Muscle layer of colon (tissue), 2 donors: ENCODE results near the gene JAK3.
"Not testable (repeated sequence)": the region's sequence is repeated elsewhere in the genome, so short reads cannot be mapped to it uniquely, and the experiment has no call there.

Experiments used
- H3K27ac ChIP-seq: one replicate; pipeline ENCODE4 v1.7.0; 2013; ENCODE audit warnings: low read depth, mild to moderate bottlenecking, low read length, moderate library complexity
- H3K27me3 ChIP-seq, 2 donors: one replicate each; pipeline ENCODE4 v1.7.0; 2013; ENCODE audit warnings: low read length in 2 of 2, mild to moderate bottlenecking in 2 of 2; ENCODE audit not compliant: insufficient read depth in 2 of 2, control insufficient read depth in 1 of 2
- H3K36me3 ChIP-seq: one replicate; pipeline ENCODE4 v1.7.0; 2013; ENCODE audit warnings: mild to moderate bottlenecking, low read length; ENCODE audit not compliant: insufficient read depth
- H3K4me1 ChIP-seq: one replicate; pipeline ENCODE4 v1.7.0; 2013; ENCODE audit warnings: mild to moderate bottlenecking, low read length; ENCODE audit not compliant: insufficient read depth
- H3K4me3 ChIP-seq, 2 donors: one replicate each; pipeline ENCODE4 v1.7.0; 2013; ENCODE audit warnings: low read length in 2 of 2, low read depth in 1 of 2, mild to moderate bottlenecking in 1 of 2, moderate library complexity in 1 of 2
- H3K9ac ChIP-seq: one replicate; pipeline ENCODE4 v1.7.0; 2013; ENCODE audit warnings: low read length
- H3K9me3 ChIP-seq: one replicate; pipeline ENCODE4 v1.7.0; 2013; ENCODE audit warnings: mild to moderate bottlenecking, low read length
- donor health status: abdominal sarcoma.
- donor health status: Adenocarcinoma of cecum.

The JAK3 gene

GRCh38 chr19:17796013-17796837, 51.6 kb downstream of the JAK3 start:
- no peaks in the 10 kb centered on the region for H3K9me3 ChIP-seq
- peaks cover 18 to 33% of the 10 kb centered on the region in 2 donors for H3K27me3 ChIP-seq
- no peak overlapping the region for H3K4me3 ChIP-seq
- H3K36me3 ChIP-seq, result no peaks in the 10 kb centered on the region
- H3K9ac ChIP-seq, result no peak overlapping the region
- H3K4me1 ChIP-seq, result no peaks in the 10 kb centered on the region
- no peak overlapping the region for H3K27ac ChIP-seq

GRCh38 chr19:17795495-17795856, 52.3 kb downstream of the JAK3 start:
- Histone ChIP-seq H3K4me1 (no peaks in the 10 kb centered on the region), H3K27ac (no peak overlapping the region), H3K36me3 (no peaks in the 10 kb centered on the region), H3K27me3 (peaks cover 18 to 33% of the 10 kb centered on the region in 2 donors), H3K4me3 (no peak overlapping the region), H3K9me3 (no peaks in the 10 kb centered on the region), H3K9ac (no peak overlapping the region)

GRCh38 chr19:17794731-17795494, 52.9 kb downstream of the JAK3 start, which contains the start of gene B3GNT3:
B3GNT3 (plus strand) TSS chr19:17795138; CDS start chr19:17807808, 12,670 bp downstream.
- Histone ChIP-seq H3K4me1 (no peaks in the 10 kb centered on the region), H3K9me3 (no peaks in the 10 kb centered on the region), H3K36me3 (no peaks in the 10 kb centered on the region), H3K27me3 (peaks cover 18 to 33% of the 10 kb centered on the region in 2 donors), H3K9ac (no peak within 1 kb of the TSS), H3K4me3 (no peak within 1 kb of the TSS), H3K27ac (no peak within 1 kb of the TSS)

GRCh38 chr19:17794412-17794730, 53.4 kb downstream of the JAK3 start:
- Histone ChIP-seq H3K4me1 (no peaks in the 10 kb centered on the region), H3K4me3 (no peak overlapping the region), H3K9ac (no peak overlapping the region), H3K9me3 (no peaks in the 10 kb centered on the region), H3K27me3 (peaks cover 18 to 33% of the 10 kb centered on the region in 2 donors), H3K36me3 (no peaks in the 10 kb centered on the region), H3K27ac (no peak overlapping the region)

GRCh38 chr19:17790059-17790780, 57.6 kb downstream of the JAK3 start:
- no peaks in the 10 kb centered on the region for H3K9me3 ChIP-seq
- no peaks in the 10 kb centered on the region for H3K36me3 ChIP-seq
- no peak overlapping the region for H3K4me3 ChIP-seq
- no peak overlapping the region for H3K27ac ChIP-seq
- no peak overlapping the region for H3K9ac ChIP-seq
- no peaks in the 10 kb centered on the region for H3K4me1 ChIP-seq
- peaks cover 12 to 18% of the 10 kb centered on the region in 2 donors for H3K27me3 ChIP-seq

GRCh38 chr19:17788632-17789031, 59.1 kb downstream of the JAK3 start:
- Histone ChIP-seq H3K4me1 (no peaks in the 10 kb centered on the region), H3K9me3 (no peaks in the 10 kb centered on the region), H3K36me3 (no peaks in the 10 kb centered on the region), H3K9ac (no peak overlapping the region), H3K27ac (no peak overlapping the region), H3K4me3 (no peak overlapping the region), H3K27me3 (peaks cover 2 to 4% of the 10 kb centered on the region in 2 donors)

- Histone ChIP-seq H3K9ac (no peak overlapping the region), H3K27me3 (no peaks in the 10 kb centered on the region), H3K36me3 (no peaks in the 10 kb centered on the region), H3K9me3 (no peaks in the 10 kb centered on the region), H3K4me1 (no peaks in the 10 kb centered on the region), H3K27ac (no peak overlapping the region), H3K4me3 (no peak overlapping the region)
These were observed 60.4 kb downstream of the JAK3 start for GRCh38 chr19:17787274-17787913.

GRCh38 chr19:17784201-17785008, 63.4 kb downstream of the JAK3 start:
- no peaks in the 10 kb centered on the region for H3K36me3 ChIP-seq
- H3K27ac ChIP-seq, result no peak overlapping the region
- no peaks in the 10 kb centered on the region for H3K9me3 ChIP-seq
- no peak overlapping the region for H3K4me3 ChIP-seq
- peaks cover 0 to 10% of the 10 kb centered on the region in 2 donors for H3K27me3 ChIP-seq
- no peaks in the 10 kb centered on the region for H3K4me1 ChIP-seq
- H3K9ac ChIP-seq, result no peak overlapping the region

- H3K9me3 ChIP-seq, H3K4me1 ChIP-seq, H3K4me3 ChIP-seq, H3K9ac ChIP-seq, H3K27ac ChIP-seq, H3K36me3 ChIP-seq: not testable (repeated sequence)
- H3K27me3 ChIP-seq, result peaks cover 0 to 17% of the 10 kb centered on the region in 2 donors
These were observed 64.1 kb downstream of the JAK3 start for GRCh38 chr19:17783721-17784120.

- no peaks in the 10 kb centered on the region for H3K9me3 ChIP-seq
- no peaks in the 10 kb centered on the region for H3K36me3 ChIP-seq
- H3K27ac ChIP-seq, result no peak overlapping the region
- no peaks in the 10 kb centered on the region for H3K4me1 ChIP-seq
- H3K27me3 ChIP-seq, result peaks cover 0 to 20% of the 10 kb centered on the region in 2 donors
- H3K9ac ChIP-seq, result no peak overlapping the region
- H3K4me3 ChIP-seq, result no peak overlapping the region
These were observed 67.0 kb downstream of the JAK3 start for GRCh38 chr19:17780781-17781180.
